HepG2 (cell line): ENCODE measurements around the gene GOLT1A. TPM values are rescaled to one million over a fixed set of nuclear protein-coding genes. Genes with fewer than 3 reads are reported as not detected.

Experiments
- GPBP1L1 ChIP-seq: sonication (generic); formaldehyde crosslinking; IDR thresholded peaks from 2 replicates; pipeline ENCODE4 v1.5.0; 2020; ENCODE audit warnings: mild to moderate bottlenecking, missing genetic modification reagents
- GZF1 ChIP-seq: sonication (generic); formaldehyde crosslinking; IDR thresholded peaks from 2 replicates; pipeline ENCODE4 v1.5.1; 2020; ENCODE audit warnings: mild to moderate bottlenecking, missing genetic modification reagents
- HMG20A ChIP-seq: IDR thresholded peaks from 2 replicates; pipeline ENCODE4 v1.6.1; 2016; ENCODE audit warnings: borderline replicate concordance
- JUN ChIP-seq: sonication (generic); formaldehyde crosslinking; IDR thresholded peaks from 2 replicates; pipeline ENCODE4 v1.4.0; 2020; ENCODE audit warnings: mild to moderate bottlenecking, missing genetic modification reagents
- KAT2B ChIP-seq: fragments of 150-350 bp; IDR thresholded peaks from 2 replicates; pipeline ENCODE4 v1.6.1; 2014; ENCODE audit warnings: low read depth, low read length, borderline replicate concordance
- KDM1A ChIP-seq: IDR thresholded peaks from 2 replicates; pipeline ENCODE4 v1.6.1; 2016; ENCODE audit warnings: missing compliant biosample characterization
- KLF6 ChIP-seq: IDR thresholded peaks from 2 replicates; pipeline ENCODE4 v1.8.0; 2016; ENCODE audit warnings: missing biosample characterization, missing genetic modification reagents
- MAFF ChIP-seq: IDR thresholded peaks from 2 replicates; pipeline ENCODE4 v1.6.1; 2011; ENCODE audit warnings: low read depth, low read length, improper control_type of control experiment
- MIER2 ChIP-seq: IDR thresholded peaks from 2 replicates; pipeline ENCODE4 v1.6.1; 2016; ENCODE audit warnings: missing biosample characterization, missing genetic modification reagents
- ONECUT2 ChIP-seq: sonication (generic); formaldehyde crosslinking; IDR thresholded peaks from 2 replicates; pipeline ENCODE4 v1.4.0; 2020; ENCODE audit warnings: missing genetic modification reagents
- PRMT3 ChIP-seq: sonication (generic); formaldehyde crosslinking; IDR thresholded peaks from 2 replicates; pipeline ENCODE4 v1.8.1; 2022; ENCODE audit warnings: low read depth, mild to moderate bottlenecking, moderate library complexity, missing genetic modification reagents, borderline replicate concordance
- SALL2 ChIP-seq: sonication (generic); formaldehyde crosslinking; IDR thresholded peaks from 2 replicates; pipeline ENCODE4 v1.8.1; 2023; ENCODE audit warnings: mild to moderate bottlenecking, missing genetic modification reagents, inconsistent platforms
- YEATS2 ChIP-seq: sonication (generic); formaldehyde crosslinking; IDR thresholded peaks from 2 replicates; pipeline ENCODE4 v1.4.0; 2020; ENCODE audit warnings: missing genetic modification reagents, borderline replicate concordance
- ZFYVE20 ChIP-seq: sonication (generic); formaldehyde crosslinking; IDR thresholded peaks from 2 replicates; pipeline ENCODE4 v1.8.0; 2023; ENCODE audit warnings: low read depth, mild to moderate bottlenecking, moderate library complexity, missing genetic modification reagents, borderline replicate concordance
- ZNF331 ChIP-seq: sonication (generic); formaldehyde crosslinking; IDR thresholded peaks from 2 replicates; pipeline ENCODE4 v1.4.0; 2020; ENCODE audit warnings: missing genetic modification reagents
- ZNF468 ChIP-seq: sonication (generic); formaldehyde crosslinking; IDR thresholded peaks from 2 replicates; pipeline ENCODE4 v1.8.0; 2022; ENCODE audit warnings: mild to moderate bottlenecking, moderate library complexity, missing genetic modification reagents
- ZNF552 ChIP-seq: sonication (generic); formaldehyde crosslinking; IDR thresholded peaks from 2 replicates; pipeline ENCODE4 v1.9.0; 2022; ENCODE audit warnings: missing genetic modification reagents, mild to moderate bottlenecking, borderline replicate concordance
- ZNF598 ChIP-seq: sonication (generic); formaldehyde crosslinking; IDR thresholded peaks from 2 replicates; pipeline ENCODE4 v1.5.1; 2020; ENCODE audit warnings: mild to moderate bottlenecking, missing genetic modification reagents, borderline replicate concordance
- ZSCAN25 ChIP-seq: sonication (generic); formaldehyde crosslinking; IDR thresholded peaks from 2 replicates; pipeline ENCODE4 v1.8.0; 2022; ENCODE audit warnings: mild to moderate bottlenecking, missing genetic modification reagents
- polyA plus RNA-seq, 8 experiments: library from polyadenylated mRNA; depleted of rRNA in 3 of 8; stranded (reverse) in 7 of 8; unstranded in 1 of 8; fragments of >200 nt; fragmentation: Illumina TruSeq in 4 of 8; extraction: Trizol in 4 of 8; gene quantifications; 2 replicates each; pipeline versions ENCODE4 v1.2.1 to v1.2.3, GENCODE V29; 2011 to 2016; ENCODE audit warnings: low read depth in 4 of 8, missing spikeins in 1 of 8, mixed read lengths in 1 of 8; ENCODE audit not compliant: insufficient read depth in 1 of 8
- total RNA-seq, 5 experiments: library from RNA; depleted of rRNA; stranded (reverse); fragments of >200 nt; fragmentation: Illumina TruSeq; extraction: Trizol; gene quantifications; 2 replicates each; pipeline ENCODE4 v1.2.3, GENCODE V29; 2016; ENCODE audit warnings: low read depth in 1 of 5
- TF ChIP-seq, protein P1 (sequence below): sonication (generic); formaldehyde crosslinking; IDR thresholded peaks from 2 replicates; pipeline ENCODE4 v1.5.0; 2020; ENCODE audit warnings: mild to moderate bottlenecking, missing genetic modification reagents
- TF ChIP-seq, protein P2 (sequence below): sonication (generic); formaldehyde crosslinking; IDR thresholded peaks from 2 replicates; pipeline ENCODE4 v1.4.0; 2020; ENCODE audit warnings: low read depth, missing genetic modification reagents
- TF ChIP-seq, protein P3 (sequence below): sonication (generic); formaldehyde crosslinking; IDR thresholded peaks from 2 replicates; pipeline ENCODE4 v1.8.0; 2022; ENCODE audit warnings: low read depth, missing genetic modification reagents

Gene GOLT1A
- total and polyA plus RNA-seq, 2 of the 13 experiments (the other 11 are each of a cell fraction or from before 2014, with no cell fraction given), result 25.8 to 28.0 TPM

- TF ChIP-seq, protein P1, sequence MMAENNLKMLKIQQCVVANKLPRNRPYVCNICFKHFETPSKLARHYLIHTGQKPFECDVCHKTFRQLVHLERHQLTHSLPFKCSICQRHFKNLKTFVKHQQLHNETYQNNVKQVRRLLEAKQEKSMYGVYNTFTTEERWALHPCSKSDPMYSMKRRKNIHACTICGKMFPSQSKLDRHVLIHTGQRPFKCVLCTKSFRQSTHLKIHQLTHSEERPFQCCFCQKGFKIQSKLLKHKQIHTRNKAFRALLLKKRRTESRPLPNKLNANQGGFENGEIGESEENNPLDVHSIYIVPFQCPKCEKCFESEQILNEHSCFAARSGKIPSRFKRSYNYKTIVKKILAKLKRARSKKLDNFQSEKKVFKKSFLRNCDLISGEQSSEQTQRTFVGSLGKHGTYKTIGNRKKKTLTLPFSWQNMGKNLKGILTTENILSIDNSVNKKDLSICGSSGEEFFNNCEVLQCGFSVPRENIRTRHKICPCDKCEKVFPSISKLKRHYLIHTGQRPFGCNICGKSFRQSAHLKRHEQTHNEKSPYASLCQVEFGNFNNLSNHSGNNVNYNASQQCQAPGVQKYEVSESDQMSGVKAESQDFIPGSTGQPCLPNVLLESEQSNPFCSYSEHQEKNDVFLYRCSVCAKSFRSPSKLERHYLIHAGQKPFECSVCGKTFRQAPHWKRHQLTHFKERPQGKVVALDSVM (CRISPR knock-in tag), result peak; percentile 27
- TF ChIP-seq KLF6 (CRISPR knock-in tag) (no peak), YEATS2 (CRISPR knock-in tag) (no peak; the same call in 1 of the 2 replicates), ZNF598 (CRISPR knock-in tag) (no peak), ZNF468 (CRISPR knock-in tag) (no peak), ZFYVE20 (CRISPR knock-in tag) (no peak), KAT2B (no peak), ONECUT2 (CRISPR knock-in tag) (peak; percentile 83), JUN (CRISPR knock-in tag) (0 out of 2 replicates have a peak, but pooled peaks have one; percentile 30), ZNF552 (peak; percentile 90), ZSCAN25 (CRISPR knock-in tag) (peak; percentile 100), SALL2 (no peak), MAFF (no peak), HMG20A (peak; percentile 43; the same call in 1 of the 2 replicates), PRMT3 (CRISPR knock-in tag) (no peak), MIER2 (CRISPR knock-in tag) (0 out of 2 replicates have a peak, but pooled peaks have one; percentile 74), KDM1A (CRISPR knock-in tag) (no peak), GZF1 (CRISPR knock-in tag) (no peak), GPBP1L1 (CRISPR knock-in tag) (no peak), ZNF331 (peak; percentile 97)
- TF ChIP-seq, protein P2, sequence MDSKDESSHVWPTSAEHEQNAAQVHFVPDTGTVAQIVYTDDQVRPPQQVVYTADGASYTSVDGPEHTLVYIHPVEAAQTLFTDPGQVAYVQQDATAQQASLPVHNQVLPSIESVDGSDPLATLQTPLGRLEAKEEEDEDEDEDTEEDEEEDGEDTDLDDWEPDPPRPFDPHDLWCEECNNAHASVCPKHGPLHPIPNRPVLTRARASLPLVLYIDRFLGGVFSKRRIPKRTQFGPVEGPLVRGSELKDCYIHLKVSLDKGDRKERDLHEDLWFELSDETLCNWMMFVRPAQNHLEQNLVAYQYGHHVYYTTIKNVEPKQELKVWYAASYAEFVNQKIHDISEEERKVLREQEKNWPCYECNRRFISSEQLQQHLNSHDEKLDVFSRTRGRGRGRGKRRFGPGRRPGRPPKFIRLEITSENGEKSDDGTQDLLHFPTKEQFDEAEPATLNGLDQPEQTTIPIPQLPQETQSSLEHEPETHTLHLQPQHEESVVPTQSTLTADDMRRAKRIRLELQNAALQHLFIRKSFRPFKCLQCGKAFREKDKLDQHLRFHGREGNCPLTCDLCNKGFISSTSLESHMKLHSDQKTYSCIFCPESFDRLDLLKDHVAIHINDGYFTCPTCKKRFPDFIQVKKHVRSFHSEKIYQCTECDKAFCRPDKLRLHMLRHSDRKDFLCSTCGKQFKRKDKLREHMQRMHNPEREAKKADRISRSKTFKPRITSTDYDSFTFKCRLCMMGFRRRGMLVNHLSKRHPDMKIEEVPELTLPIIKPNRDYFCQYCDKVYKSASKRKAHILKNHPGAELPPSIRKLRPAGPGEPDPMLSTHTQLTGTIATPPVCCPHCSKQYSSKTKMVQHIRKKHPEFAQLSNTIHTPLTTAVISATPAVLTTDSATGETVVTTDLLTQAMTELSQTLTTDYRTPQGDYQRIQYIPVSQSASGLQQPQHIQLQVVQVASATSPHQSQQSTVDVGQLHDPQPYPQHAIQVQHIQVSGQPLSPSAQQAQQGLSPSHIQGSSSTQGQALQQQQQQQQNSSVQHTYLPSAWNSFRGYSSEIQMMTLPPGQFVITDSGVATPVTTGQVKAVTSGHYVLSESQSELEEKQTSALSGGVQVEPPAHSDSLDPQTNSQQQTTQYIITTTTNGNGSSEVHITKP (CRISPR knock-in tag), result peak; percentile 34; the same call in 1 of the 2 replicates
- TF ChIP-seq, protein P3, sequence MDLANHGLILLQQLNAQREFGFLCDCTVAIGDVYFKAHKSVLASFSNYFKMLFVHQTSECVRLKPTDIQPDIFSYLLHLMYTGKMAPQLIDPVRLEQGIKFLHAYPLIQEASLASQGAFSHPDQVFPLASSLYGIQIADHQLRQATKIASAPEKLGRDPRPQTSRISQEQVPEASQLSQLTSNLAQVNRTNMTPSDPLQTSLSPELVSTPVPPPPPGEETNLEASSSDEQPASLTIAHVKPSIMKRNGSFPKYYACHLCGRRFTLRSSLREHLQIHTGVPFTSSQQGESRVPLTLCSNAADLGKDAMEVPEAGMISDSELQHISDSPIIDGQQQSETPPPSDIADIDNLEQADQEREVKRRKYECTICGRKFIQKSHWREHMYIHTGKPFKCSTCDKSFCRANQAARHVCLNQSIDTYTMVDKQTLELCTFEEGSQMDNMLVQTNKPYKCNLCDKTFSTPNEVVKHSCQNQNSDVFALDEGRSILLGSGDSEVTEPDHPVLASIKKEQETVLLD, result no peak
Measured at GRCh38 chr1:204254031-204254661, 40.4 kb upstream of the GOLT1A start (continued).
